GM12878 (cell line): ENCODE data around the gene PLCG1. TPM values are rescaled to one million over a fixed set of nuclear protein-coding genes. Genes with fewer than 3 reads are reported as not detected.
A peak's percentile ranks its signal among the peaks of the same experiment; 100 is the strongest.

ENCODE experiments used
- BCLAF1 ChIP-seq: fragments of 450-650 bp; IDR thresholded peaks from 2 replicates; pipeline ENCODE4 v1.6.1; 2017; ENCODE audit warnings: antibody characterized with exemption, mild to moderate bottlenecking, moderate library complexity
- CEBPB ChIP-seq, 2 experiments: fragments of 150-350 bp in 1 of 2; IDR thresholded peaks; 2 replicates each; pipeline ENCODE4 v1.6.1; 2012 to 2014; ENCODE audit warnings: low read depth in 2 of 2, low read length in 2 of 2, borderline replicate concordance in 1 of 2, inconsistent platforms in 1 of 2
- CHD1 ChIP-seq: IDR thresholded peaks from 2 replicates; pipeline ENCODE4 v1.6.1; 2012; ENCODE audit warnings: low read depth, low read length, improper control_type of control experiment
- CREB1 ChIP-seq: IDR thresholded peaks from 2 replicates; pipeline ENCODE4 v1.6.1; 2012; ENCODE audit warnings: low read depth, mild to moderate bottlenecking, inconsistent platforms
- EED ChIP-seq: sonication (generic); IDR thresholded peaks from 2 replicates; pipeline ENCODE4 v1.6.1; 2016; ENCODE audit warnings: antibody characterized with exemption, low read depth
- ELK1 ChIP-seq: IDR thresholded peaks from 2 replicates; pipeline ENCODE4 v1.6.1; 2012; ENCODE audit warnings: low read depth, low read length, improper control_type of control experiment
- FOXM1 ChIP-seq: IDR thresholded peaks from 2 replicates; pipeline ENCODE4 v1.6.1; 2012; ENCODE audit warnings: low read depth, mild to moderate bottlenecking, inconsistent platforms, low read length, moderate library complexity
- NFXL1 ChIP-seq: fragments of 450-650 bp; IDR thresholded peaks from 2 replicates; pipeline ENCODE4 v1.6.1; 2017; ENCODE audit warnings: antibody characterized with exemption, mild to moderate bottlenecking, borderline replicate concordance
- PRDM15 ChIP-seq: fragments of 450-650 bp; formaldehyde crosslinking; IDR thresholded peaks from 2 replicates; pipeline ENCODE4 v1.4.0; 2020; ENCODE audit warnings: mild to moderate bottlenecking, moderate library complexity
- RFX5 ChIP-seq: IDR thresholded peaks from 2 replicates; pipeline ENCODE4 v1.6.1; 2011; ENCODE audit warnings: low read depth, low read length, improper control_type of control experiment
- SREBF1 ChIP-seq: IDR thresholded peaks from 2 replicates; pipeline ENCODE4 v1.6.1; 2012; ENCODE audit warnings: mild to moderate bottlenecking, low read length
- TCF3 ChIP-seq: IDR thresholded peaks from 2 replicates; pipeline ENCODE4 v1.6.1; 2012; ENCODE audit warnings: low read depth, mild to moderate bottlenecking, low read length, borderline replicate concordance; ENCODE audit not compliant: insufficient read depth
- polyA plus RNA-seq, 11 experiments: library from polyadenylated mRNA; depleted of rRNA in 4 of 11; unstranded in 6 of 11; stranded (reverse) in 5 of 11; fragments of >200 nt; fragmentation: Nextera tagmentation in 4 of 11; fragmentation: Illumina TruSeq in 1 of 11; extraction: Ambion mirVana in 4 of 11; extraction: Trizol in 1 of 11; gene quantifications; 1 replicate in 1 of 11; 2 replicates in 10 of 11; pipeline versions ENCODE4 v1.2.1 to v1.2.3, GENCODE V29; 2011 to 2016; ENCODE audit warnings: inconsistent platforms in 2 of 11, missing spikeins in 2 of 11, low read depth in 1 of 11
- total RNA-seq, 4 experiments: library from RNA; depleted of rRNA in 3 of 4; stranded (reverse); fragments of >200 nt in 3 of 4; fragmentation: Illumina TruSeq in 1 of 4; extraction: Trizol in 1 of 4; gene quantifications; 2 replicates each; pipeline versions ENCODE4 v1.2.1 to v1.2.3, GENCODE V29; 2013 to 2021
- TF ChIP-seq, protein P1 (sequence below): fragments of 450-650 bp; IDR thresholded peaks from 2 replicates; pipeline ENCODE4 v1.6.1; 2018; ENCODE audit warnings: mild to moderate bottlenecking, low read depth, moderate library complexity; ENCODE audit not compliant: partially characterized antibody
- TF ChIP-seq, protein P2 (sequence below): IDR thresholded peaks from 2 replicates; pipeline ENCODE4 v1.6.1; 2011; ENCODE audit warnings: mild to moderate bottlenecking, low read depth, low read length, moderate library complexity; ENCODE audit not compliant: insufficient replicate concordance
- TF ChIP-seq, protein P3 (sequence below): IDR thresholded peaks from 2 replicates; pipeline ENCODE4 v1.6.1; 2011; ENCODE audit warnings: low read depth, mild to moderate bottlenecking, low read length, moderate library complexity, borderline replicate concordance; ENCODE audit errors: extremely low read depth

Gene PLCG1
- total and polyA plus RNA-seq, 10 of the 15 experiments (the other 5 are each of a cell fraction or from before 2014, with no cell fraction given) = 2.6 to 114 (median 45.3) TPM

DNA sequence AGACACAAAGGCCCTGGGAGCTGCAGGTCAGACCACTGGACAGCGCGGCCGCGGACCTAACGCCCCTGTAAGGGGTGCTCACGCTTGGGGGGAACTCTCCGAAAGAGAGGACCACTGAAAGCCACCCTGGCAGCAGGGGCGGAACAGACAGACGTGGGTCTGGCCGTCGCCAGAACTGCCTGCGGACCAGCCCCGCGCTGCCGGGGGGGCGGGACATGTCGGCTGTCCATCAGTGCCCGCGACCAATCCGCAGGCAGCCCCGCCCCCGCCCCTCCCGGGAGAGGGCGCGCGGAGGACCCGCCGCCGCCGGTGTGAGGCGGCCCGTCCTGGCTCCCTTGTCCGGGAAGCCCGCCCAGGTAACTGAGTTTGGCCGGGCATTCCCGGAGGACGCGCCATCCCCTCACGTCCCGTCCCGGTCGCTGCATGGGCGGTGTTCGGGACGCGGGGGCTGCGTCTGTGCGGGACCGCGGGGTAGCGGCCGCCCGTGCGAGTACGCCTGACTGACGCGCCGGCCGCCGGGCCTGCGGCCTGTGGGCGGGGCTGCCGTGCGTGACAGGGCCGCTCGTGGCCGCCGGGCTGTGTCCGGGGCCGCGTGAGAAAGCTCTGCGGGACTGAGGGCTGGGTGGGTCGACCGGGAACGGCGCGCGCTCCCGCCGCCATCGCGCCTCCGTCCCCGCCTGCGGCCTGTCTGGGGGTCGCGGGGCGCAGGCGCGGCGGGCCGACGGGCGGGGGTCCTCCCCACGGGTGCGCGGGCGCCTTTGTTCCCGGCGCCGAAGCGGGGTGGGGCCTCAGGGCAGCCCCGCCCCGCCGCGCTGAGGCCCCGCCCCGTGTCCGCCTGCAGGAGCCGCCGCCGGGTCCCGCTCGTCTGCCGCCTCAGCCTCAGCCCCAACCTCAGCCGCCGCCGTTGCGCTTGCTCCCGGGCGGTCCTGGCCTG is at the start of gene PLCG1 (continued):
- TF ChIP-seq, protein P1, sequence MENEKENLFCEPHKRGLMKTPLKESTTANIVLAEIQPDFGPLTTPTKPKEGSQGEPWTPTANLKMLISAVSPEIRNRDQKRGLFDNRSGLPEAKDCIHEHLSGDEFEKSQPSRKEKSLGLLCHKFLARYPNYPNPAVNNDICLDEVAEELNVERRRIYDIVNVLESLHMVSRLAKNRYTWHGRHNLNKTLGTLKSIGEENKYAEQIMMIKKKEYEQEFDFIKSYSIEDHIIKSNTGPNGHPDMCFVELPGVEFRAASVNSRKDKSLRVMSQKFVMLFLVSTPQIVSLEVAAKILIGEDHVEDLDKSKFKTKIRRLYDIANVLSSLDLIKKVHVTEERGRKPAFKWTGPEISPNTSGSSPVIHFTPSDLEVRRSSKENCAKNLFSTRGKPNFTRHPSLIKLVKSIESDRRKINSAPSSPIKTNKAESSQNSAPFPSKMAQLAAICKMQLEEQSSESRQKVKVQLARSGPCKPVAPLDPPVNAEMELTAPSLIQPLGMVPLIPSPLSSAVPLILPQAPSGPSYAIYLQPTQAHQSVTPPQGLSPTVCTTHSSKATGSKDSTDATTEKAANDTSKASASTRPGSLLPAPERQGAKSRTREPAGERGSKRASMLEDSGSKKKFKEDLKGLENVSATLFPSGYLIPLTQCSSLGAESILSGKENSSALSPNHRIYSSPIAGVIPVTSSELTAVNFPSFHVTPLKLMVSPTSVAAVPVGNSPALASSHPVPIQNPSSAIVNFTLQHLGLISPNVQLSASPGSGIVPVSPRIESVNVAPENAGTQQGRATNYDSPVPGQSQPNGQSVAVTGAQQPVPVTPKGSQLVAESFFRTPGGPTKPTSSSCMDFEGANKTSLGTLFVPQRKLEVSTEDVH = no peak
- TF ChIP-seq, protein P2, sequence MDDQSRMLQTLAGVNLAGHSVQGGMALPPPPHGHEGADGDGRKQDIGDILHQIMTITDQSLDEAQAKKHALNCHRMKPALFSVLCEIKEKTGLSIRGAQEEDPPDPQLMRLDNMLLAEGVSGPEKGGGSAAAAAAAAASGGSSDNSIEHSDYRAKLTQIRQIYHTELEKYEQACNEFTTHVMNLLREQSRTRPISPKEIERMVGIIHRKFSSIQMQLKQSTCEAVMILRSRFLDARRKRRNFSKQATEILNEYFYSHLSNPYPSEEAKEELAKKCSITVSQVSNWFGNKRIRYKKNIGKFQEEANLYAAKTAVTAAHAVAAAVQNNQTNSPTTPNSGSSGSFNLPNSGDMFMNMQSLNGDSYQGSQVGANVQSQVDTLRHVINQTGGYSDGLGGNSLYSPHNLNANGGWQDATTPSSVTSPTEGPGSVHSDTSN = peak; percentile 94
- TF ChIP-seq CHD1 = 0 out of 2 replicates have a peak, but pooled peaks have one; percentile 27
- TF ChIP-seq CREB1 = peak; percentile 47; the same call in 1 of the 2 replicates
- TF ChIP-seq FOXM1 = no peak
- TF ChIP-seq, protein P3, sequence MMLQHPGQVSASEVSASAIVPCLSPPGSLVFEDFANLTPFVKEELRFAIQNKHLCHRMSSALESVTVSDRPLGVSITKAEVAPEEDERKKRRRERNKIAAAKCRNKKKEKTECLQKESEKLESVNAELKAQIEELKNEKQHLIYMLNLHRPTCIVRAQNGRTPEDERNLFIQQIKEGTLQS = no peak
- TF ChIP-seq CEBPB (IDR thresholded peaks at IDR 0.05; ENCODE audit: borderline replicate concordance in 1 of 2, low read depth in 2 of 2, low read length in 2 of 2) = no peak
- no peak for TF ChIP-seq PRDM15
- no peak for TF ChIP-seq ELK1
- peak; percentile 70; the same call in 1 of the 2 replicates for TF ChIP-seq NFXL1
- no peak for TF ChIP-seq SREBF1
- TF ChIP-seq TCF3 = no peak
- no peak for TF ChIP-seq RFX5
- no peak for TF ChIP-seq EED
- peak; percentile 39; the same call in 1 of the 2 replicates for TF ChIP-seq BCLAF1
